ENCODE measurements around the gene B3GNT4.
A peak's percentile ranks its signal among the peaks of the same experiment; 100 is the strongest.

The B3GNT4 gene

GRCh38 chr12:122203301-122204166, at the start of gene B3GNT4:
Gene B3GNT4 (plus strand): TSS chr12:122203709. CDS start chr12:122204619, 910 bp downstream.
- Histone ChIP-seq H3K36me3 (ENCODE audit: control insufficient read depth, insufficient read depth, low read length) (peaks cover 14% of the 10 kb centered on the region), H3K4me1 (ENCODE audit: control insufficient read depth, insufficient read depth, low read length) (no peaks in the 10 kb centered on the region), H3K27ac (ENCODE audit: low read depth, low read length) (no peak within 1 kb of the TSS), H3K27me3 (ENCODE audit: control insufficient read depth, insufficient read depth, low read length) (peaks cover 10% of the 10 kb centered on the region), H3K4me3 (ENCODE audit: low read length) (peak within 1 kb of the TSS; percentile 69), H3K9ac (ENCODE audit: low read length) (no peak within 1 kb of the TSS)

- H3K4me1 ChIP-seq (ENCODE audit: control insufficient read depth, insufficient read depth, low read length), result no peaks in the 10 kb centered on the region
- no peaks in the 10 kb centered on the region for H3K27me3 ChIP-seq (ENCODE audit: control insufficient read depth, insufficient read depth, low read length)
- H3K27ac ChIP-seq (ENCODE audit: low read depth, low read length), result no peak overlapping the region
- no peak overlapping the region for H3K4me3 ChIP-seq (ENCODE audit: low read length)
- H3K9ac ChIP-seq (ENCODE audit: low read length), result no peak overlapping the region
- no peaks in the 10 kb centered on the region for H3K36me3 ChIP-seq (ENCODE audit: control insufficient read depth, insufficient read depth, low read length)
Observed at GRCh38 chr12:122155705-122156104, 47.8 kb upstream of the B3GNT4 start.

GRCh38 chr12:122158700-122159285, 44.7 kb upstream of the B3GNT4 start:
- no peaks in the 10 kb centered on the region for H3K36me3 ChIP-seq (ENCODE audit: control insufficient read depth, insufficient read depth, low read length)
- no peak overlapping the region for H3K9ac ChIP-seq (ENCODE audit: low read length)
- H3K4me1 ChIP-seq (ENCODE audit: control insufficient read depth, insufficient read depth, low read length), result no peaks in the 10 kb centered on the region

GRCh38 chr12:122159882-122160281, 43.6 kb upstream of the B3GNT4 start:
- Histone ChIP-seq H3K36me3 (ENCODE audit: control insufficient read depth, insufficient read depth, low read length) (no peaks in the 10 kb centered on the region), H3K4me1 (ENCODE audit: control insufficient read depth, insufficient read depth, low read length) (no peaks in the 10 kb centered on the region), H3K27ac (ENCODE audit: low read depth, low read length) (no peak overlapping the region), H3K4me3 (ENCODE audit: low read length) (no peak overlapping the region), H3K9ac (ENCODE audit: low read length) (no peak overlapping the region), H3K27me3 (ENCODE audit: control insufficient read depth, insufficient read depth, low read length) (no peaks in the 10 kb centered on the region)

More at GRCh38 chr12:122158700-122159285, 44.7 kb upstream of the B3GNT4 start:
- H3K27me3 ChIP-seq (ENCODE audit: control insufficient read depth, insufficient read depth, low read length), result no peaks in the 10 kb centered on the region
- H3K4me3 ChIP-seq (ENCODE audit: low read length), result no peak overlapping the region
- H3K27ac ChIP-seq (ENCODE audit: low read depth, low read length), result no peak overlapping the region

- Histone ChIP-seq H3K36me3 (ENCODE audit: control insufficient read depth, insufficient read depth, low read length) (no peaks in the 10 kb centered on the region), H3K9ac (ENCODE audit: low read length) (no peak overlapping the region), H3K27me3 (ENCODE audit: control insufficient read depth, insufficient read depth, low read length) (no peaks in the 10 kb centered on the region), H3K4me3 (ENCODE audit: low read length) (no peak overlapping the region), H3K27ac (ENCODE audit: low read depth, low read length) (no peak overlapping the region), H3K4me1 (ENCODE audit: control insufficient read depth, insufficient read depth, low read length) (no peaks in the 10 kb centered on the region)
Observed at GRCh38 chr12:122160761-122161160, 42.7 kb upstream of the B3GNT4 start.

GRCh38 chr12:122161682-122162081, 41.8 kb upstream of the B3GNT4 start:
- no peaks in the 10 kb centered on the region for H3K36me3 ChIP-seq (ENCODE audit: control insufficient read depth, insufficient read depth, low read length)
- no peak overlapping the region for H3K9ac ChIP-seq (ENCODE audit: low read length)
- H3K4me3 ChIP-seq (ENCODE audit: low read length), result no peak overlapping the region
- H3K27me3 ChIP-seq (ENCODE audit: control insufficient read depth, insufficient read depth, low read length), result no peaks in the 10 kb centered on the region
- H3K27ac ChIP-seq (ENCODE audit: low read depth, low read length), result no peak overlapping the region
- H3K4me1 ChIP-seq (ENCODE audit: control insufficient read depth, insufficient read depth, low read length), result no peaks in the 10 kb centered on the region

GRCh38 chr12:122162976-122163375, 40.5 kb upstream of the B3GNT4 start:
- no peak overlapping the region for H3K4me3 ChIP-seq (ENCODE audit: low read length)
- no peak overlapping the region for H3K27ac ChIP-seq (ENCODE audit: low read depth, low read length)
- no peak overlapping the region for H3K9ac ChIP-seq (ENCODE audit: low read length)
- H3K4me1 ChIP-seq (ENCODE audit: control insufficient read depth, insufficient read depth, low read length), result no peaks in the 10 kb centered on the region
- no peaks in the 10 kb centered on the region for H3K27me3 ChIP-seq (ENCODE audit: control insufficient read depth, insufficient read depth, low read length)
- H3K36me3 ChIP-seq (ENCODE audit: control insufficient read depth, insufficient read depth, low read length), result no peaks in the 10 kb centered on the region

GRCh38 chr12:122166422-122167349, 36.8 kb upstream of the B3GNT4 start:
- Histone ChIP-seq H3K36me3 (ENCODE audit: control insufficient read depth, insufficient read depth, low read length) (no peaks in the 10 kb centered on the region), H3K27ac (ENCODE audit: low read depth, low read length) (no peak overlapping the region)

GRCh38 chr12:122167356-122167925, 36.1 kb upstream of the B3GNT4 start:
- no peak overlapping the region for H3K4me3 ChIP-seq (ENCODE audit: low read length)
- no peaks in the 10 kb centered on the region for H3K4me1 ChIP-seq (ENCODE audit: control insufficient read depth, insufficient read depth, low read length)
- no peaks in the 10 kb centered on the region for H3K36me3 ChIP-seq (ENCODE audit: control insufficient read depth, insufficient read depth, low read length)
- no peaks in the 10 kb centered on the region for H3K27me3 ChIP-seq (ENCODE audit: control insufficient read depth, insufficient read depth, low read length)
- no peak overlapping the region for H3K9ac ChIP-seq (ENCODE audit: low read length)
- H3K27ac ChIP-seq (ENCODE audit: low read depth, low read length), result no peak overlapping the region

More at GRCh38 chr12:122166422-122167349, 36.8 kb upstream of the B3GNT4 start:
- H3K27me3 ChIP-seq (ENCODE audit: control insufficient read depth, insufficient read depth, low read length), result no peaks in the 10 kb centered on the region
- no peaks in the 10 kb centered on the region for H3K4me1 ChIP-seq (ENCODE audit: control insufficient read depth, insufficient read depth, low read length)
- H3K9ac ChIP-seq (ENCODE audit: low read length), result no peak overlapping the region
- no peak overlapping the region for H3K4me3 ChIP-seq (ENCODE audit: low read length)

GRCh38 chr12:122168492-122168891, 35.0 kb upstream of the B3GNT4 start:
- no peaks in the 10 kb centered on the region for H3K27me3 ChIP-seq (ENCODE audit: control insufficient read depth, insufficient read depth, low read length)
- no peak overlapping the region for H3K9ac ChIP-seq (ENCODE audit: low read length)
- no peaks in the 10 kb centered on the region for H3K4me1 ChIP-seq (ENCODE audit: control insufficient read depth, insufficient read depth, low read length)
- H3K36me3 ChIP-seq (ENCODE audit: control insufficient read depth, insufficient read depth, low read length), result no peaks in the 10 kb centered on the region
- no peak overlapping the region for H3K27ac ChIP-seq (ENCODE audit: low read depth, low read length)
- no peak overlapping the region for H3K4me3 ChIP-seq (ENCODE audit: low read length)

GRCh38 chr12:122171399-122171798, 32.1 kb upstream of the B3GNT4 start:
- Histone ChIP-seq H3K4me3 (ENCODE audit: low read length) (no peak overlapping the region), H3K36me3 (ENCODE audit: control insufficient read depth, insufficient read depth, low read length) (no peaks in the 10 kb centered on the region), H3K9ac (ENCODE audit: low read length) (no peak overlapping the region), H3K4me1 (ENCODE audit: control insufficient read depth, insufficient read depth, low read length) (no peaks in the 10 kb centered on the region), H3K27ac (ENCODE audit: low read depth, low read length) (no peak overlapping the region), H3K27me3 (ENCODE audit: control insufficient read depth, insufficient read depth, low read length) (no peaks in the 10 kb centered on the region)

Data from rectal smooth muscle tissue (tissue), 1 donor.